Measurements from ENCODE around the gene IFT172. TPM values are rescaled to one million over a fixed set of nuclear protein-coding genes. Genes with fewer than 3 reads are reported as not detected.
A peak's percentile ranks its signal among the peaks of the same experiment; 100 is the strongest.

IFT172 gene
- total RNA-seq, 4 donors from 2014 or later, result 9.7 to 63.1 (median 48.2) TPM

DNA sequence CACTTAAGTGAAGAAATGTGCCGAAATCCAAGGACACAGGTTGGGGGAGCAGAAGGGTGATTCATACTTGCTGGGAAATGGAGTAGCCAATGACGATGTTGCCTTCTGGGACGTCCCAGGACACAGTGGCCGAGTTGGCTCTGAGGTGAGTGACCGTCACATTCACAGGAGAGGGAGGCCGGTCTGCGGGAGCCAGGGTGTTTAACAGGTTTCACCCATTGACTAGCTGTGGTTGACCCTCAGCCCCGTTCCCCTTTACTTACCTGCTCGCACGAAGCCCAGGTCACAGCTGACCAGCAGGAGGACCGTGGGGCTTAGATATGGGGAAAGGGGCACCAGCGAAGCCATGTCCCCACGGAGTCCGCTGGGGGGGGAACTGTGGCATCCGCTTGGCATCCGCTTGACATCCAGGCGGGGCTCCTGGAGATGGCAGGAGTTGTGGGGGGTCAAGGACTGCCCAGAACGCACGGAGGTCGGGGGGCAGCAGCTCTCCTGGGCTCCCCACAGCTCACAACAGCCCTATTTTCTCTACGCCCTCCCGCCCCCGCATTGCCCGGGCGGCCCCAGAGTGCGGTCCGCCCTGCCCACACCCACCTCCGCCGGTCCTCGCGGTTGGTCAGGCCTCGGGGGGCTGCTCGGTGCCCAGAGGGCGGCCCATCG, 4.9 kb upstream of the IFT172 start:
- intact Hi-C loops (cut with DNase I; ENCODE audit: low total_unique reads), result no loop called here
- H3K27me3 ChIP-seq, result no peaks in the 10 kb centered on the region
- no peaks in the 10 kb centered on the region for H3K36me3 ChIP-seq
- peak overlapping the region; percentile 35 to 62 for H3K4me3 ChIP-seq
- TF ChIP-seq POLR2A (IDR thresholded peaks at IDR 0.05) (no peak), CTCF (IDR thresholded peaks at IDR 0.05) (no peak)
- no peaks in the 10 kb centered on the region for H3K9me3 ChIP-seq
- no peaks in the 10 kb centered on the region for H3K4me1 ChIP-seq
- peak; percentile 30 to 48 for DNase-seq
- peak overlapping the region in 1 of 2 donors; percentile 67 for H3K27ac ChIP-seq

- H3K27ac ChIP-seq, result peak overlapping the region in 1 of 2 donors; percentile 67
- intact Hi-C loops (cut with DNase I; ENCODE audit: low total_unique reads), result no loop called here
- DNase-seq, result peak in 1 of 2 donors; percentile 45
- H3K9me3 ChIP-seq, result no peaks in the 10 kb centered on the region
- no peak for TF ChIP-seq CTCF (IDR thresholded peaks at IDR 0.05)
- no peak for TF ChIP-seq POLR2A (IDR thresholded peaks at IDR 0.05)
- H3K4me3 ChIP-seq, result peak overlapping the region in 1 of 2 donors; percentile 62
- no peaks in the 10 kb centered on the region for H3K36me3 ChIP-seq
- H3K27me3 ChIP-seq, result no peaks in the 10 kb centered on the region
- peaks cover 0 to 3% of the 10 kb centered on the region in 2 donors for H3K4me1 ChIP-seq
These were observed 4.4 kb upstream of the IFT172 start for GRCh38 chr2:27493948-27494283.

DNA sequence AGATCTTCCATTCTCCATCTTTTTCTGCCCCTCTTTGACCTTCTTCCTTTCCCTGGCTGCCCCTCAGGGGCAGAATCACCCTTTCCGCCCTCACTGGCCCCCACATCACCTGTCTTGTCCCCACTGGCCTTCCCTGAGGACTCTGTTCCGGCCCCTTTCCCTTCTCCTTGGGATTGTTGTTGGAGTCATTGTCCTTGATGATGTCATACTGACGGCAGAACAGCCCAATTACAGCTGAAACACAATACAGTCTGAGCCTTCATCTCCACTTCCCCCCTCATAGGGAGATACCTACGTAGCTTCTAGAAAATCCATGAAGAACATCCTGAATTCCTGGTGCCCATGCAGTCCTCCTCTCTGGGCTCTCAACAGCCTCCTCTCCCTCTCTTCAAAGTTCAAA, 3.0 kb upstream of the IFT172 start:
- Histone ChIP-seq H3K4me1 (peaks cover 0 to 5% of the 10 kb centered on the region in 2 donors), H3K27me3 (no peaks in the 10 kb centered on the region), H3K9me3 (no peaks in the 10 kb centered on the region), H3K27ac (no peak overlapping the region), H3K4me3 (no peak overlapping the region), H3K36me3 (no peaks in the 10 kb centered on the region)
- no peak for DNase-seq
- intact Hi-C loops (cut with DNase I; ENCODE audit: low total_unique reads), result no loop called here
- TF ChIP-seq CTCF (IDR thresholded peaks at IDR 0.05) (no peak), POLR2A (IDR thresholded peaks at IDR 0.05) (no peak)

DNA sequence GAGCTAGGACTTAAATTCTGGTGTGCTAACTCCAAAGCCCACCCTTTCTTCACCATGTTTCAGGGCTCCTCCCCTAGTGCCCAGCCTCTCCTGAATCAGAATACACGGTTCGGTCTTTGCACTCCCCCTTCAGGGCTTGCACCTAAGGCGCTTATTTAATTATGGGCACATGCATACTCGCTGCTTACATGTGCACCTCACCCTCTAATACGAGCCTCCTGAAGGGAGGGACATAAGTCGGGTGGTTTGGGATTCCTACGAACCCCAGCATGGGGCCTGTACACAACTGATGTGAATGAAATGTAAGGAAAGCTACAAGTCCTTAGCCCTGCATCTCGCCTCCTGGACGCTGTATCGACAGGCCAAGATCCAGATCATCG, 435 bp downstream of the IFT172 start:
- DNase-seq, result no peak
- Histone ChIP-seq H3K4me3 (peak overlapping the region; percentile 62 to 65), H3K36me3 (no peaks in the 10 kb centered on the region), H3K27me3 (no peaks in the 10 kb centered on the region), H3K4me1 (peaks cover 0 to 5% of the 10 kb centered on the region in 2 donors), H3K9me3 (no peaks in the 10 kb centered on the region), H3K27ac (peak overlapping the region; percentile 73 to 74)
- TF ChIP-seq POLR2A (IDR thresholded peaks at IDR 0.05) (no peak), CTCF (IDR thresholded peaks at IDR 0.05) (no peak)
- intact Hi-C loops (cut with DNase I; ENCODE audit: low total_unique reads), result no loop called here

DNA sequence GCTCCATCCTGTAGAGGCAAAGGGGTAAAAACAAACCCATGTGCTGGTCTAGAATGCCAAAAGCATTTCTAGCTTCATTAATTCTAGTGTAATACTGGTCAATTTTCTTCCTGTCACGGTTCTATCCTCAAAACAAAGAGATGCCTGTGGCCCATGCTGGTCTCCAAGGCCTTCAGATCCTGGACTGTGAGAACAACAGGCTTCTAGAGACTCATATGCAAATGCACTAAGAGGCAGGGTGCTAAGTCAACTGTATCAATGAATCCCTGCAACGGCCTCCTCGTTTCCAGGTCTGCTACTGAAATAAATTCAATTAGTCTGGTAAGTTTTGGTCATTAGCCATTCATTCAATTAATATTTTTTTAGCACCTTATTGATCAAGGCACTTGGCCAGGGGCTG, 4.0 kb downstream of the IFT172 start:
- Histone ChIP-seq H3K27ac (no peak overlapping the region), H3K9me3 (no peaks in the 10 kb centered on the region), H3K4me3 (no peak overlapping the region), H3K27me3 (no peaks in the 10 kb centered on the region), H3K4me1 (peaks cover 0 to 5% of the 10 kb centered on the region in 2 donors), H3K36me3 (no peaks in the 10 kb centered on the region)
- intact Hi-C loops (cut with DNase I; ENCODE audit: low total_unique reads), result no loop called here
- no peak for DNase-seq
- TF ChIP-seq CTCF (IDR thresholded peaks at IDR 0.05) (no peak), POLR2A (IDR thresholded peaks at IDR 0.05) (no peak)

Measured in uterus (tissue), 4 donors.